PC-3 (cell line): ENCODE measurements around the gene UGT1A5. TPM values are rescaled to one million over a fixed set of nuclear protein-coding genes. Genes with fewer than 3 reads are reported as not detected.

Source experiments
- ATAC-seq: fragments of 200-7000 bp; cut with Tn5 transposase; 2 replicates; pipeline ENCODE4 v1.9.1; 2020; ENCODE audit warnings: mild to moderate bottlenecking, moderate library complexity
- BruUV-seq: library from RNA; stranded (reverse); fragments of 400-500 nt; replicated peaks from 2 replicates; lab custom pipeline; 2021; lab: Mats Ljungman, UMichigan
- CTCF ChIA-PET: fragments of 300-600 bp; sonication (Branson Sonifier 250); formaldehyde crosslinking; loops from one replicate; lab custom pipeline; 2022; ENCODE audit warnings: antibody characterized with exemption; lab: Charles Lee
- POLR2A ChIA-PET: fragments of 300-600 bp; sonication (Branson Sonifier 250); formaldehyde crosslinking; loops from one replicate; lab custom pipeline; 2022; ENCODE audit warnings: antibody characterized with exemption; ENCODE audit not compliant: unreplicated experiment; lab: Charles Lee
- DNase-seq: peaks from one replicate; pipeline ENCODE4 v3.0.0-alpha.2; 2015
- H2AFZ ChIP-seq: fragments of 300-600 bp; sonication (generic); 2 replicates; pipeline ENCODE4 v1.6.0; 2016; ENCODE audit warnings: antibody characterized with exemption, low read length
- H3F3A ChIP-seq: fragments of 300-600 bp; sonication (generic); one replicate; pipeline ENCODE4 v1.6.0; 2017; ENCODE audit warnings: antibody characterized with exemption, low read length, control low read depth, mild to moderate bottlenecking; ENCODE audit not compliant: unreplicated experiment
- H3K27ac ChIP-seq: fragments of 300-600 bp; sonication (generic); 2 replicates; pipeline ENCODE4 v1.5.1; 2016; ENCODE audit warnings: mild to moderate bottlenecking, low read length
- H3K27me3 ChIP-seq: fragments of 300-600 bp; sonication (generic); 2 replicates; pipeline ENCODE4 v1.6.1; 2016; ENCODE audit warnings: low read length, mixed read lengths
- H3K36me3 ChIP-seq: fragments of 300-600 bp; sonication (generic); 2 replicates; pipeline ENCODE4 v1.6.1; 2016; ENCODE audit warnings: low read depth, mixed run types, low read length, mixed read lengths
- H3K4me1 ChIP-seq: fragments of 300-600 bp; sonication (generic); 2 replicates; pipeline ENCODE4 v1.5.1; 2016; ENCODE audit warnings: low read length; ENCODE audit not compliant: insufficient read depth
- H3K4me2 ChIP-seq: fragments of 300-600 bp; sonication (generic); 2 replicates; pipeline ENCODE4 v1.6.0; 2016; ENCODE audit warnings: low read length
- H3K4me3 ChIP-seq: fragments of 300-600 bp; sonication (generic); 2 replicates; pipeline ENCODE4 v1.5.1; 2016; ENCODE audit warnings: mild to moderate bottlenecking, low read length, mixed read lengths
- H3K79me2 ChIP-seq: fragments of 300-600 bp; sonication (generic); 2 replicates; pipeline ENCODE4 v1.6.1; 2017; ENCODE audit warnings: low read length, mixed read lengths
- H3K9ac ChIP-seq: fragments of 300-600 bp; sonication (generic); 2 replicates; pipeline ENCODE4 v1.6.0; 2016; ENCODE audit warnings: mild to moderate bottlenecking, low read length
- H3K9me2 ChIP-seq: fragments of 300-600 bp; sonication (generic); replicated peaks from 2 replicates; pipeline ENCODE4 v1.6.1; 2016; ENCODE audit warnings: mixed run types, low read length, mixed read lengths
- H3K9me3 ChIP-seq: fragments of 300-600 bp; sonication (generic); 2 replicates; pipeline ENCODE4 v1.6.1; 2016; ENCODE audit warnings: low read length, mixed read lengths
- H4K20me1 ChIP-seq: fragments of 300-600 bp; sonication (generic); 2 replicates; pipeline ENCODE4 v1.6.1; 2016; ENCODE audit warnings: low read length, mixed read lengths
- CTCF ChIP-seq: fragments of 300-600 bp; sonication (generic); conservative IDR thresholded peaks from 2 replicates; pipeline ENCODE4 v1.5.1; 2017; ENCODE audit warnings: antibody characterized with exemption, low read depth, mild to moderate bottlenecking, low read length
- EZH2 ChIP-seq: fragments of 300-600 bp; sonication (generic); IDR thresholded peaks from one replicate; pipeline ENCODE4 v1.6.1; 2017; ENCODE audit warnings: antibody characterized with exemption, mild to moderate bottlenecking, low read length; ENCODE audit not compliant: unreplicated experiment
- EZH2phosphoT487 ChIP-seq: fragments of 300-600 bp; sonication (generic); IDR thresholded peaks from 2 replicates; pipeline ENCODE4 v1.6.1; 2018; ENCODE audit warnings: mild to moderate bottlenecking, antibody characterized with exemption, low read length, borderline replicate concordance
- intact Hi-C: fragments of 100-400 bp; cut with micrococcal nuclease; formaldehyde crosslinking; loops from 2 replicates; pipeline ENCODE4 v1.9.0; 2023
- total RNA-seq: library from RNA; depleted of rRNA; stranded (reverse); fragments of >200 nt; gene quantifications from 2 replicates; pipeline ENCODE4 v1.2.3, GENCODE V29; 2014

The UGT1A5 gene
- total RNA-seq, 1 experiment from 2014 or later: not detected

GRCh38 chr2:233813236-233814055, 100.7 kb downstream of the UGT1A5 start:
- TF ChIP-seq CTCF (no peak), EZH2phosphoT487 (no peak), EZH2 (no peak)
- H4K20me1 ChIP-seq: no peaks in the 10 kb centered on the region
- no peaks in the 10 kb centered on the region for H3K36me3 ChIP-seq
- H3K27ac ChIP-seq: no peak overlapping the region
- no peaks in the 10 kb centered on the region for H3K9me3 ChIP-seq
- H3K9ac ChIP-seq: no peak overlapping the region
- no peaks in the 10 kb centered on the region for H3K4me1 ChIP-seq
- BruUV-seq: no TSS peak
- no peaks in the 10 kb centered on the region for H3K27me3 ChIP-seq
- DNase-seq (no peak), ATAC-seq (no peak)
- H3K4me3 ChIP-seq: no peak overlapping the region
- H3K4me2 ChIP-seq: no peak overlapping the region
- H3K9me2 ChIP-seq: no peaks in the 10 kb centered on the region
- H3K79me2 ChIP-seq: no peaks in the 10 kb centered on the region
- CTCF ChIA-PET: no interaction called here
- POLR2A ChIA-PET: no interaction called here
- H2AFZ ChIP-seq: no peak overlapping the region
- H3F3A ChIP-seq: no peaks in the 10 kb centered on the region
- intact Hi-C loops: loop anchor here (2.0 kb wide), 1 partner anchor 55 kb away; no protein-coding TSS in a partner anchor

GRCh38 chr2:233814056-233814835, 101.5 kb downstream of the UGT1A5 start:
- ATAC-seq: no peak; the same call in 1 of the 2 replicates
- BruUV-seq: no TSS peak
- Histone ChIP-seq H2AFZ (no peak overlapping the region), H4K20me1 (no peaks in the 10 kb centered on the region), H3K9me2 (no peaks in the 10 kb centered on the region), H3K79me2 (no peaks in the 10 kb centered on the region), H3K4me1 (no peaks in the 10 kb centered on the region), H3K4me2 (no peak overlapping the region), H3K27ac (no peak overlapping the region), H3K4me3 (no peak overlapping the region), H3K9ac (no peak overlapping the region), H3F3A (no peaks in the 10 kb centered on the region), H3K27me3 (no peaks in the 10 kb centered on the region), H3K36me3 (no peaks in the 10 kb centered on the region), H3K9me3 (no peaks in the 10 kb centered on the region)
- no peak for TF ChIP-seq CTCF
- no peak for TF ChIP-seq EZH2phosphoT487
- TF ChIP-seq EZH2: no peak
- ChIA-PET CTCF (no interaction called here), POLR2A (no interaction called here)
- DNase-seq: no peak
- intact Hi-C loops: loop anchor here (2.0 kb wide), 1 partner anchor 55 kb away; no protein-coding TSS in a partner anchor
